Duodenal mucosa (tissue), 2 donors: ENCODE measurements around the gene DLGAP4.
A peak's percentile ranks its signal among the peaks of the same experiment; 100 is the strongest.

Experiments used
- H3K27ac ChIP-seq: one replicate; pipeline ENCODE4 v1.7.0; 2013; ENCODE audit warnings: low read depth, low read length
- H3K27me3 ChIP-seq, 2 donors: one replicate each; pipeline ENCODE4 v1.7.0; 2013; ENCODE audit warnings: low read length in 2 of 2, control low read depth in 1 of 2; ENCODE audit not compliant: insufficient read depth in 2 of 2, control insufficient read depth in 1 of 2
- H3K36me3 ChIP-seq, 2 donors: one replicate each; pipeline ENCODE4 v1.7.0; 2013; ENCODE audit warnings: low read length in 2 of 2, control low read depth in 1 of 2; ENCODE audit not compliant: insufficient read depth in 2 of 2, control insufficient read depth in 1 of 2
- H3K4me1 ChIP-seq, 2 donors: one replicate each; pipeline ENCODE4 v1.7.0; 2013; ENCODE audit warnings: low read length in 2 of 2, control low read depth in 1 of 2; ENCODE audit not compliant: insufficient read depth in 2 of 2, control insufficient read depth in 1 of 2
- H3K4me3 ChIP-seq, 2 donors: one replicate each; pipeline ENCODE4 v1.7.0; 2013; ENCODE audit warnings: low read length in 2 of 2, low read depth in 1 of 2
- H3K9ac ChIP-seq, 2 donors: one replicate each; pipeline ENCODE4 v1.7.0; 2013; ENCODE audit warnings: low read length in 2 of 2, low read depth in 1 of 2
- H3K9me3 ChIP-seq, 2 donors: one replicate each; pipeline ENCODE4 v1.7.0; 2013; ENCODE audit warnings: low read length in 2 of 2, control low read depth in 1 of 2; ENCODE audit not compliant: control insufficient read depth in 1 of 2

The DLGAP4 gene

GRCh38 chr20:36532388-36532787 lies 226.2 kb downstream of the DLGAP4 start:
- no peaks in the 10 kb centered on the region for H3K27me3 ChIP-seq
- no peak overlapping the region for H3K27ac ChIP-seq
- no peak overlapping the region for H3K4me3 ChIP-seq
- no peaks in the 10 kb centered on the region for H3K9me3 ChIP-seq
- H3K36me3 ChIP-seq = peaks cover 3% of the 10 kb centered on the region in 2 donors
- H3K9ac ChIP-seq = no peak overlapping the region
- no peaks in the 10 kb centered on the region for H3K4me1 ChIP-seq

- no peaks in the 10 kb centered on the region for H3K9me3 ChIP-seq
- H3K9ac ChIP-seq = no peak overlapping the region
- H3K27me3 ChIP-seq = no peaks in the 10 kb centered on the region
- no peak overlapping the region for H3K4me3 ChIP-seq
- no peaks in the 10 kb centered on the region for H3K4me1 ChIP-seq
- no peak overlapping the region for H3K27ac ChIP-seq
- no peaks in the 10 kb centered on the region for H3K36me3 ChIP-seq
Observed at GRCh38 chr20:36532822-36533221, 226.7 kb downstream of the DLGAP4 start.

GRCh38 chr20:36538026-36538722 lies 232.0 kb downstream of the DLGAP4 start:
- Histone ChIP-seq H3K4me3 (no peak overlapping the region), H3K36me3 (no peaks in the 10 kb centered on the region), H3K27ac (no peak overlapping the region)

GRCh38 chr20:36540551-36541211 lies 234.5 kb downstream of the DLGAP4 start:
- H3K27ac ChIP-seq = peak overlapping the region; percentile 66
- H3K4me1 ChIP-seq = peaks cover 13 to 22% of the 10 kb centered on the region in 2 donors
- peak overlapping the region; percentile 29 to 36 for H3K4me3 ChIP-seq

More at GRCh38 chr20:36538026-36538722, 232.0 kb downstream of the DLGAP4 start:
- Histone ChIP-seq H3K9ac (no peak overlapping the region), H3K9me3 (no peaks in the 10 kb centered on the region), H3K27me3 (no peaks in the 10 kb centered on the region), H3K4me1 (peaks cover 8 to 15% of the 10 kb centered on the region in 2 donors)

GRCh38 chr20:36541227-36541767 lies 235.2 kb downstream of the DLGAP4 start, which contains the start of gene MYL9:
Gene MYL9, plus strand, starts transcription at chr20:36541519. Its CDS starts 3,366 bp downstream, at chr20:36544885.
- no peaks in the 10 kb centered on the region for H3K9me3 ChIP-seq
- H3K27ac ChIP-seq = peak within 1 kb of the TSS; percentile 68
- peak within 1 kb of the TSS; percentile 61 to 66 for H3K4me3 ChIP-seq
- peak within 1 kb of the TSS; percentile 60 to 63 for H3K9ac ChIP-seq
- peaks cover 13 to 22% of the 10 kb centered on the region in 2 donors for H3K4me1 ChIP-seq
- no peaks in the 10 kb centered on the region for H3K27me3 ChIP-seq
- no peaks in the 10 kb centered on the region for H3K36me3 ChIP-seq

More at GRCh38 chr20:36540551-36541211, 234.5 kb downstream of the DLGAP4 start:
- Histone ChIP-seq H3K27me3 (no peaks in the 10 kb centered on the region), H3K9me3 (no peaks in the 10 kb centered on the region), H3K9ac (peak overlapping the region in 1 of 2 donors; percentile 4), H3K36me3 (no peaks in the 10 kb centered on the region)

DNA sequence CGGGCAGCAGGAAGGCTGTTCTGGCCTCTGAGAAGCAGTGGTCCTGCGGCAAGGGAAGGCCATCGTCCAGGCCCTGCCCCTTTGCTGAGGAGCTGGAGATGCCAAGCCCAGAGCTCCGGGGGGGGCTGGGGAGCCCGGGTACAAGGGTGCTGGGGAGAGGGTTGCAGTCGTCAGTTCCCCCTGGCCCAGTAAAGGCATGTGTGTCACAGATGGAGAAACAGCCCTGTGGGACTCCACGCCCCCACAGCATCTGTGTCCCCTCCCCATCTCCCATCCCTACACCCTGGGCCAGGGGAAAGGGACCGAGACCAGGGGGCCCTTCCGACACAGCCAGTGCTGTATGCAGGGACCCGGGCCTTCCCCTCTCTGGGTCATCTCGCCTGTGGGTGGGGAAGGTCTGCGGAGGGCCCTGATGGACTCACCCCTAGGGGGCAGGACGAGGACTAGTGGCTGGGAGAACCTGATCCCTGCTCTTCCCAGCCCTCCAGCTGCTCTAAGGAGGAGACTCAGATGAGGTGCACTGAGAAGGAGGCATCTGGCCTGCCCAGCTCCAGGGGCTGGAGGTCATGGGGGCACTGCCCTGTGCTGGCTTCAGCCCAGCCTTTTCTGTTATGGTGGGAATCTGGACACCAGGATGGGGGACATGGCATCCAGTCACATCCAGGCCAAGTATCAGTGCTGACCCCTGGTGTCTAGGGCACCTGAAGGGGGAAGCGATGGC lies 235.8 kb downstream of the DLGAP4 start:
- peak overlapping the region; percentile 60 to 63 for H3K9ac ChIP-seq
- H3K4me3 ChIP-seq = peak overlapping the region; percentile 61 to 66
- H3K36me3 ChIP-seq = no peaks in the 10 kb centered on the region
- H3K4me1 ChIP-seq = peaks cover 13 to 22% of the 10 kb centered on the region in 2 donors
- no peaks in the 10 kb centered on the region for H3K27me3 ChIP-seq
- H3K9me3 ChIP-seq = no peaks in the 10 kb centered on the region
- H3K27ac ChIP-seq = peak overlapping the region; percentile 68

DNA sequence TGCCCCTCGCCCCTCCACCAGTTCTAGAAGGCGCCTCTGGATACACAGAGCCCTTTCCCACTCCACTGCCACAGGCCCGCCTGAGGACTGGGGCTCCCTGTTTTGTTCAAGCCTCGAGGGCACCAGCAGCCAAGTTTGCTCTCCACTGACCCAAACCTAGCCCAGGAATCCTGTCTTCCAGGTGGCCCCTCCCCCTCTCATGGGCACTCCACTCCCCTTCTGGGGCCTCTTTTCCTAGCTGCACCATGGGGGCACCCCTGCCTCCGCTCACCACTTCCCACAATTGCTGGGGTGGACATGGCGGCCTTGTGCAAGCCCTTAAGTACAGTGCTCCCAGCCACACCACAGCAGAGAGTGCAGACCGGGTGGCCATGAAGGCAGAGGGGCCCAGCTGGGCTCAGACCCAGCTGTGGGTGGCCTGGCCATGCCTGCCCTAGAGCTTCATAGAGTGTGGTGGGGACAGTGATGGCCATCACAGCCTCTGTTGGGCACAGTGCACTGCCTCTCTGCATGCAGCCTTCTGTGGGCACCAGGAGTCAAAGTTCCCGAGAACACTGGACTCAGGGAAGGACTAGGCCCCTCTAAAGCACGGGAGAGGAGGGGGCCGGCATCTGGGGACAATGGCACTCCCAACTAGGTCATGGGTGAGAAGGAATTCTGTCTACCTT lies 236.5 kb downstream of the DLGAP4 start:
- H3K9ac ChIP-seq = peak overlapping the region; percentile 28 to 34
- no peaks in the 10 kb centered on the region for H3K9me3 ChIP-seq
- H3K36me3 ChIP-seq = no peaks in the 10 kb centered on the region
- peak overlapping the region; percentile 68 for H3K27ac ChIP-seq
- H3K27me3 ChIP-seq = no peaks in the 10 kb centered on the region
- H3K4me1 ChIP-seq = peaks cover 13 to 22% of the 10 kb centered on the region in 2 donors
- peak overlapping the region; percentile 61 to 66 for H3K4me3 ChIP-seq

DNA sequence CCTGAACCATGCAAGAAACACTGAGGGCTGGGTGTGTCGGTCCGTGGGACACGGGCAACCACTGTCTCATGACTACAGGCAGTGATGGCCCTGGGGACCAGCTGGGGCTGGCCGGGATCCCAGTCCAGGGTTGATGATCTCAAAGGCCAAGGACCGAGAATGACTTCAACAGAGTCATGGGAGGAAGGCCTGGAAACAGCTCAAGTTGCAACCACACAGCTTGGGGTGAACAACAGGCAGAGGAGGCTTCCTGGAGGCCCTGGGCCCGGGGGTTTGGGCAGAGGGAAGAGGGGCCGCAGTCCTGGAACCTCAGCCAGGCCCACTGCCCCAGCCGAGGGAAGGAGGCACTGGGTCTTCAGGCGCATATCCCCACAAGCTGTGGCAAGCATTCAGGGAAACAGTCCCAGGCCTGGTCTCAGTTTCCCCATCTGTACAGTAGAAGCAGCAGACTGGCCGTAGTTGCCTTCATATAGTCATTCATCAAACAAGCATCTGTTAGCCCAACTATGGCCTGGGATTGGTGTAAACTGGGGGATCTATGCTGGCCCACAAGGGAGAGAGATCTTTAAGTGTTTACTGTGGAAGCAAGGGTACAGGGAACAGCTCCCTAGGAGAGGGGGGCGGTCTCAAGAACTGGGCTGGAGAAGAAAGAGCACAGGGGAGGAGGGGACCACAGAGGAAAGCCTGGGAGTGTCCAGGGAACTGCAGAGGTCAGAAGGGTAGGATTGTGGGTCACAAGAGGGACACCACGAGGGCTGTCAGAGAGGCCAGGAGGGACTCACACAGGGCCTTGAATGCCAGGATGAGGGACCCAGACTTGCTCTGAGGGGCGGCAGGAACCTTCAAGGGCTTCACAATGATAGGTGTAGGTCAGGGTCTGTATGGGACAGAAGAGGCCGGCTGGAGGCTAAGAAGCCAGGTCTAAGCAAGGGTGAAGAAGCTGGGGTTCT lies 237.3 kb downstream of the DLGAP4 start:
- H3K27me3 ChIP-seq = no peaks in the 10 kb centered on the region
- peak overlapping the region; percentile 34 to 44 for H3K9ac ChIP-seq
- peak overlapping the region; percentile 50 to 66 for H3K4me3 ChIP-seq
- H3K9me3 ChIP-seq = no peaks in the 10 kb centered on the region
- no peaks in the 10 kb centered on the region for H3K36me3 ChIP-seq
- H3K27ac ChIP-seq = peak overlapping the region; percentile 61
- H3K4me1 ChIP-seq = peaks cover 13 to 22% of the 10 kb centered on the region in 2 donors
